Neural cell (in vitro differentiated cells): ENCODE data around the gene HLA-DRB1. TPM values are rescaled to one million over a fixed set of nuclear protein-coding genes. Genes with fewer than 3 reads are reported as not detected.

Source experiments
- H2AFZ ChIP-seq: fragments of 200-600, 300-800 bp; sonication (generic), shearing (Covaris generic); 2 replicates; pipeline ENCODE4 v1.6.0; 2014; ENCODE audit warnings: low read depth, mild to moderate bottlenecking, antibody characterized with exemption, low read length, moderate library complexity
- H3F3A ChIP-seq: fragments of 200-600 bp; shearing (Covaris generic); 2 replicates; pipeline ENCODE4 v1.6.1; 2016; ENCODE audit warnings: mild to moderate bottlenecking, moderate library complexity, mixed read lengths, antibody characterized with exemption, low read length; ENCODE audit not compliant: insufficient read depth, poor library complexity, severe bottlenecking
- H3K27ac ChIP-seq: fragments of 200-600, 300-800 bp; sonication (generic), shearing (Covaris generic); 2 replicates; pipeline ENCODE4 v1.5.1; 2014; ENCODE audit warnings: mild to moderate bottlenecking, low read length, moderate library complexity
- H3K27me3 ChIP-seq: fragments of 300-800, 200-600 bp; sonication (generic), shearing (Covaris generic); 2 replicates; pipeline ENCODE4 v1.6.0; 2014; ENCODE audit warnings: mild to moderate bottlenecking, low read depth, low read length, moderate library complexity; ENCODE audit not compliant: insufficient read depth
- H3K36me3 ChIP-seq: fragments of 300-800, 200-600 bp; sonication (generic), shearing (Covaris generic); 2 replicates; pipeline ENCODE4 v1.5.1; 2014; ENCODE audit warnings: mild to moderate bottlenecking, antibody characterized with exemption, low read length, moderate library complexity; ENCODE audit not compliant: insufficient read depth
- H3K4me2 ChIP-seq: fragments of 300-800, 200-600 bp; sonication (generic), shearing (Covaris generic); 2 replicates; pipeline ENCODE4 v1.6.0; 2014; ENCODE audit warnings: mild to moderate bottlenecking, low read length
- H3K4me3 ChIP-seq: fragments of 300-800, 200-600 bp; sonication (generic), shearing (Covaris generic); 2 replicates; pipeline ENCODE4 v1.5.1; 2014; ENCODE audit warnings: mild to moderate bottlenecking, low read length, moderate library complexity
- H3K79me2 ChIP-seq: fragments of 200-600 bp; shearing (Covaris generic); replicated peaks from 2 replicates; pipeline ENCODE4 v1.6.0; 2014; ENCODE audit warnings: mild to moderate bottlenecking, low read length, moderate library complexity; ENCODE audit not compliant: insufficient read depth
- H3K9ac ChIP-seq: fragments of 300-800, 200-600 bp; sonication (generic), shearing (Covaris generic); 2 replicates; pipeline ENCODE4 v1.6.1; 2016; ENCODE audit warnings: mild to moderate bottlenecking, low read length, mixed read lengths
- H3K9me2 ChIP-seq: fragments of 200-600 bp; shearing (Covaris generic); 2 replicates; pipeline ENCODE4 v1.6.1; 2016; ENCODE audit warnings: mild to moderate bottlenecking, low read length, mixed read lengths; ENCODE audit not compliant: insufficient read depth
- H3K9me3 ChIP-seq: fragments of 200-600, 300-800 bp; sonication (generic), shearing (Covaris generic); 2 replicates; pipeline ENCODE4 v1.6.1; 2016; ENCODE audit warnings: mild to moderate bottlenecking, mixed run types, low read length, moderate library complexity, mixed read lengths
- H4K20me1 ChIP-seq: fragments of 200-600 bp; shearing (Covaris generic); 2 replicates; pipeline ENCODE4 v1.6.1; 2016; ENCODE audit warnings: mild to moderate bottlenecking, mixed run types; ENCODE audit not compliant: insufficient read depth
- EP300 ChIP-seq: fragments of 450-650 bp; conservative IDR thresholded peaks from 2 replicates; pipeline ENCODE4 v1.6.1; 2014; ENCODE audit warnings: antibody characterized with exemption, mild to moderate bottlenecking, moderate library complexity; ENCODE audit not compliant: poor library complexity, severe bottlenecking
- EZH2 ChIP-seq: fragments of 200-600, 300-800 bp; shearing (Covaris generic), sonication (generic); IDR thresholded peaks from 2 replicates; pipeline ENCODE4 v1.6.1; 2014; ENCODE audit warnings: antibody characterized with exemption, low read length, borderline replicate concordance, mild to moderate bottlenecking; ENCODE audit not compliant: insufficient read depth, poor library complexity, severe bottlenecking
- MXI1 ChIP-seq: fragments of 450-650 bp; conservative IDR thresholded peaks from 2 replicates; pipeline ENCODE4 v1.6.1; 2014; ENCODE audit warnings: antibody characterized with exemption, mild to moderate bottlenecking; ENCODE audit not compliant: poor library complexity, severe bottlenecking
- POLR2AphosphoS5 ChIP-seq: IDR thresholded peaks from 2 replicates; pipeline ENCODE4 v1.6.1; 2012
- RAD21 ChIP-seq: fragments of 450-650 bp; conservative IDR thresholded peaks from 2 replicates; pipeline ENCODE4 v1.6.1; 2014; ENCODE audit warnings: antibody characterized with exemption, mild to moderate bottlenecking, moderate library complexity
- SMC3 ChIP-seq: fragments of 450-650 bp; conservative IDR thresholded peaks from 2 replicates; pipeline ENCODE4 v1.6.1; 2014; ENCODE audit warnings: antibody characterized with exemption, mild to moderate bottlenecking, moderate library complexity; ENCODE audit not compliant: poor library complexity
- TAF1 ChIP-seq: IDR thresholded peaks from 2 replicates; pipeline ENCODE4 v1.6.1; 2012; ENCODE audit warnings: low read depth
- polyA minus RNA-seq: library from RNA; depleted of rRNA, polyadenylated mRNA; stranded (reverse); fragments of >200 nt; gene quantifications from 2 replicates; pipeline ENCODE4 v1.2.3, GENCODE V29; 2014
- polyA plus RNA-seq: library from polyadenylated mRNA; depleted of rRNA; stranded (reverse); fragments of >200 nt; gene quantifications from 2 replicates; pipeline ENCODE4 v1.2.3, GENCODE V29; 2014
- TF ChIP-seq, protein P1 (sequence below): IDR thresholded peaks from 2 replicates; pipeline ENCODE4 v1.6.1; 2012; ENCODE audit warnings: borderline replicate concordance
- TF ChIP-seq, protein P2 (sequence below): fragments of 450-650 bp; IDR thresholded peaks from 2 replicates; pipeline ENCODE4 v1.5.1; 2014; ENCODE audit warnings: antibody characterized with exemption, mild to moderate bottlenecking, moderate library complexity; ENCODE audit not compliant: poor library complexity, severe bottlenecking

Gene HLA-DRB1
- polyA plus RNA-seq, result not detected in 2 replicates
- polyA minus RNA-seq, result not detected in 2 replicates

DNA sequence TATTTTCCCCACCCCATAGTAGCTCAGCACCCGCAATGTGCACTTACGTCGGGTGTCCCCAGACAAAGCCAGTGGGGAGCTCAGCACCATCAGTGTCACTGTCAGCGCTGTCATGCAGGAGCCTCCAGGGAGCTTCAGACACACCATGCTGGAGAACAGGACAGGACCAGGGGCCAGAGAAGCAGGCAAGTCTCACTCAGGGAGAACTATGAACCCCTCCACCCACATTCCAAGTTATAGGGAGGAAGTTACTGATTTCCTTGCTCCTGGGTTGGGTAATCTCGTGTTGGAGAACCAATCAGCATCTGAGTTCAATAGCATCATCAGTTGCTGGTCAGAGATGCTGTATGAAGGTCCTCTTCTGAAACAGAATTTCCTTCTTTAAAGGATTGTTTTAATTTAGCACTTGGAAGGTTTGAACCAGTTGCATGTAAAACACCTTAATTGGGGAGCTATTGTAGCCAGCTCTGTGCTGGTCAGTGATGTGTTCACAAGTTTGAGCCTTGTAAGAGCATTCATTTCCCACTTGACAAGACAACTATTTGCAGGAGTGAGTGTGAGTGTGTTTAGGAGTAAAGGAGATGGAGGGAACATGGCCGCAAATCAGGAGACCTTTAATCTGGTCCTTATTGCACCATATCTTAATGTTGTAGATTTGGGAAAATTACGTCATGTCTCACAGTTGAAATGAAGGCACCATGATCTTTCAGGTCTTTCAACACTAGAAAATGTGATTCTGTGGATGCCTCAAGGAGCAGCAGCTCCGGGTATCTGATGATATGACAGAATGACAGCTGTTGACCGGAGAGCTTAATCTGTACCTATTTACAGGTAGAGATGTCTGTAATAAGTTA lies at the start of gene HLA-DRB1:
Gene HLA-DRB1, minus strand, starts transcription at position 253 of the 854 bp plus-strand sequence. Its CDS starts 106 bp downstream, at position 147.
- H3F3A ChIP-seq, result no peaks in the 10 kb centered on the region
- H3K9me2 ChIP-seq, result no peaks in the 10 kb centered on the region
- H3K27me3 ChIP-seq, result no peaks in the 10 kb centered on the region
- no peak within 1 kb of the TSS for H3K4me2 ChIP-seq
- no peak within 1 kb of the TSS for H3K9ac ChIP-seq
- H4K20me1 ChIP-seq, result no peaks in the 10 kb centered on the region
- no peaks in the 10 kb centered on the region for H3K79me2 ChIP-seq
- no peak within 1 kb of the TSS for H2AFZ ChIP-seq
- H3K27ac ChIP-seq, result no peak within 1 kb of the TSS
- H3K4me3 ChIP-seq, result no peak within 1 kb of the TSS
- TF ChIP-seq RAD21, result no peak
- no peak for TF ChIP-seq EZH2
- TF ChIP-seq, protein P1, sequence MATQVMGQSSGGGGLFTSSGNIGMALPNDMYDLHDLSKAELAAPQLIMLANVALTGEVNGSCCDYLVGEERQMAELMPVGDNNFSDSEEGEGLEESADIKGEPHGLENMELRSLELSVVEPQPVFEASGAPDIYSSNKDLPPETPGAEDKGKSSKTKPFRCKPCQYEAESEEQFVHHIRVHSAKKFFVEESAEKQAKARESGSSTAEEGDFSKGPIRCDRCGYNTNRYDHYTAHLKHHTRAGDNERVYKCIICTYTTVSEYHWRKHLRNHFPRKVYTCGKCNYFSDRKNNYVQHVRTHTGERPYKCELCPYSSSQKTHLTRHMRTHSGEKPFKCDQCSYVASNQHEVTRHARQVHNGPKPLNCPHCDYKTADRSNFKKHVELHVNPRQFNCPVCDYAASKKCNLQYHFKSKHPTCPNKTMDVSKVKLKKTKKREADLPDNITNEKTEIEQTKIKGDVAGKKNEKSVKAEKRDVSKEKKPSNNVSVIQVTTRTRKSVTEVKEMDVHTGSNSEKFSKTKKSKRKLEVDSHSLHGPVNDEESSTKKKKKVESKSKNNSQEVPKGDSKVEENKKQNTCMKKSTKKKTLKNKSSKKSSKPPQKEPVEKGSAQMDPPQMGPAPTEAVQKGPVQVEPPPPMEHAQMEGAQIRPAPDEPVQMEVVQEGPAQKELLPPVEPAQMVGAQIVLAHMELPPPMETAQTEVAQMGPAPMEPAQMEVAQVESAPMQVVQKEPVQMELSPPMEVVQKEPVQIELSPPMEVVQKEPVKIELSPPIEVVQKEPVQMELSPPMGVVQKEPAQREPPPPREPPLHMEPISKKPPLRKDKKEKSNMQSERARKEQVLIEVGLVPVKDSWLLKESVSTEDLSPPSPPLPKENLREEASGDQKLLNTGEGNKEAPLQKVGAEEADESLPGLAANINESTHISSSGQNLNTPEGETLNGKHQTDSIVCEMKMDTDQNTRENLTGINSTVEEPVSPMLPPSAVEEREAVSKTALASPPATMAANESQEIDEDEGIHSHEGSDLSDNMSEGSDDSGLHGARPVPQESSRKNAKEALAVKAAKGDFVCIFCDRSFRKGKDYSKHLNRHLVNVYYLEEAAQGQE, result no peak
- no peak for TF ChIP-seq TAF1
- TF ChIP-seq SMC3, result no peak
- no peak for TF ChIP-seq EP300
- TF ChIP-seq MXI1, result no peak
- no peak for TF ChIP-seq POLR2AphosphoS5
- TF ChIP-seq, protein P2, sequence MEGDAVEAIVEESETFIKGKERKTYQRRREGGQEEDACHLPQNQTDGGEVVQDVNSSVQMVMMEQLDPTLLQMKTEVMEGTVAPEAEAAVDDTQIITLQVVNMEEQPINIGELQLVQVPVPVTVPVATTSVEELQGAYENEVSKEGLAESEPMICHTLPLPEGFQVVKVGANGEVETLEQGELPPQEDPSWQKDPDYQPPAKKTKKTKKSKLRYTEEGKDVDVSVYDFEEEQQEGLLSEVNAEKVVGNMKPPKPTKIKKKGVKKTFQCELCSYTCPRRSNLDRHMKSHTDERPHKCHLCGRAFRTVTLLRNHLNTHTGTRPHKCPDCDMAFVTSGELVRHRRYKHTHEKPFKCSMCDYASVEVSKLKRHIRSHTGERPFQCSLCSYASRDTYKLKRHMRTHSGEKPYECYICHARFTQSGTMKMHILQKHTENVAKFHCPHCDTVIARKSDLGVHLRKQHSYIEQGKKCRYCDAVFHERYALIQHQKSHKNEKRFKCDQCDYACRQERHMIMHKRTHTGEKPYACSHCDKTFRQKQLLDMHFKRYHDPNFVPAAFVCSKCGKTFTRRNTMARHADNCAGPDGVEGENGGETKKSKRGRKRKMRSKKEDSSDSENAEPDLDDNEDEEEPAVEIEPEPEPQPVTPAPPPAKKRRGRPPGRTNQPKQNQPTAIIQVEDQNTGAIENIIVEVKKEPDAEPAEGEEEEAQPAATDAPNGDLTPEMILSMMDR, result no peak
- H3K9me3 ChIP-seq, result no peaks in the 10 kb centered on the region
- H3K36me3 ChIP-seq, result no peaks in the 10 kb centered on the region

DNA sequence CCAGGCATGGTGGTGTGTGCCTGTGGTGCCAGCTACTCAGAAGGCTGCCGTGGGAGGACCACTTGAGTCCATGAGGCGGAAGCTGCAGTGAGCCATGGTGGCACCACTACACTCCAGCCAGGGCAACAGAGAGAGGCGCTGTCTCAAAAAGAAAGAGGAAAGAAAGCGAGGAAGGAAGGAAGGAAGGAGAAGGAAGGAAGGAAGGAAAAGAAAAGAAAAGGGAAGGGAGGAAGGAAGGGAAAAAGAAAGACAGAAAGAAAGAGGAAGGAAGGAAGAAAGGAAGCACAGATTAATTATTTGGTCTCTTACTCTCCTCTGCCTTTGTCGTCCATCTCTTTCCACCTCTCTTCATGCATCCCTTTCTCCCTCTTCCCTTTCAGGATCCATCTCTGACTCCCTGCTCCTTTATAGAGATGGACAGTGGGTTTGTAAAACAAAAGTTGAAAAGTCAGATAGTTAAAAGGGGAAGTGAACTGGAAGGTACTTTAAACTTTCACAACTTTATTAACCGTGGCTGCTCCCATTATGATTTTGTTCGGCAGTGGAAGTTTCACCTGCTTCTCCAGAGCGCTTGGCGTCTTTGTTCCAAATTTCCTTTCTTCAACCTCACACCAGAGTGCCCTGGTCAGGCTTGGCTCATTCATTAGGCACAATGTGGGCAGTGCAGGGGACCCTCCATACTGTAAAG lies 49.0 kb upstream of the HLA-DRB1 start:
- Histone ChIP-seq H3K27ac (no peak overlapping the region), H3K9me3 (no peaks in the 10 kb centered on the region), H4K20me1 (no peaks in the 10 kb centered on the region), H3F3A (no peaks in the 10 kb centered on the region), H3K4me2 (no peak overlapping the region), H3K9ac (no peak overlapping the region), H3K9me2 (no peaks in the 10 kb centered on the region), H3K36me3 (no peaks in the 10 kb centered on the region), H3K79me2 (no peaks in the 10 kb centered on the region), H3K27me3 (no peaks in the 10 kb centered on the region), H3K4me3 (no peak overlapping the region), H2AFZ (no peak overlapping the region)
- TF ChIP-seq RAD21, result no peak
- no peak for TF ChIP-seq MXI1
- no peak for TF ChIP-seq POLR2AphosphoS5
- no peak for TF ChIP-seq EZH2
- TF ChIP-seq TAF1, result no peak
- TF ChIP-seq SMC3, result no peak
- no peak for TF ChIP-seq EP300
- TF ChIP-seq, protein P2, result no peak
- TF ChIP-seq, protein P1, result no peak
